Stomach smooth muscle (tissue), 2 donors: ENCODE results near the gene OGT.
"Not testable (repeated sequence)": the region's sequence is repeated elsewhere in the genome, so short reads cannot be mapped to it uniquely, and the experiment has no call there.

ENCODE experiments used
- H3K27ac ChIP-seq: one replicate; pipeline ENCODE4 v1.7.0; 2013; ENCODE audit warnings: mild to moderate bottlenecking, low read length, inconsistent platforms
- H3K27me3 ChIP-seq, 2 donors: one replicate each; pipeline ENCODE4 v1.7.0; 2013; ENCODE audit warnings: low read length in 2 of 2; ENCODE audit not compliant: insufficient read depth in 2 of 2, control insufficient read depth in 1 of 2
- H3K36me3 ChIP-seq, 2 donors: one replicate each; pipeline ENCODE4 v1.7.0; 2013; ENCODE audit warnings: low read length in 2 of 2; ENCODE audit not compliant: control insufficient read depth in 2 of 2, insufficient read depth in 2 of 2
- H3K4me1 ChIP-seq: one replicate; pipeline ENCODE4 v1.7.0; 2013; ENCODE audit warnings: low read length; ENCODE audit not compliant: control insufficient read depth, insufficient read depth
- H3K4me3 ChIP-seq, 2 donors: one replicate each; pipeline ENCODE4 v1.7.0; 2013; ENCODE audit warnings: low read length in 2 of 2
- H3K9ac ChIP-seq, 2 donors: one replicate each; pipeline ENCODE4 v1.7.0; 2013; ENCODE audit warnings: low read length in 2 of 2, mild to moderate bottlenecking in 1 of 2
- H3K9me3 ChIP-seq, 2 donors: one replicate each; pipeline ENCODE4 v1.7.0; 2013; ENCODE audit warnings: low read length in 2 of 2; ENCODE audit not compliant: control insufficient read depth in 2 of 2
- donor health status: healthy.
- donor health status: Pancreatic carcinoma.

Gene OGT

DNA sequence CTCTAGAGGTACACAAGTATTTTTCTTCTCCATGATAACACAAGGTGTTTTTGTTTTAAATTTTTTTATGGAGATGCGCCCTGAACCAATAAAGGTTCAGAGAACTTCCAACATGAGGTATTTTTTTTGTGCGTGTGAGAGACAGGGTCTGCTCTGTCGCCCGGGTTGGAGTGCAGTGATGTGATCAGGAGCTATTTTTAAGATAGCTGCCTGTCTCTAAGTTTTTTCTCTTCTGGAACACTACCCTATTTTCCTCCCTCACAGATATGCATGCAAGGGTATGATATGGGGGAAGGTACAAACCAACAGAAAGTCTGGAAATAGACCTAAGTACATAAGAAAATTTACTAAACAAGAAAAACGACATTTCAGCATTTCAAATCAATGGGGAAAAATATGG is 48.3 kb downstream of the OGT start:
- Histone ChIP-seq H3K4me1 (no peaks in the 10 kb centered on the region), H3K4me3 (no peak overlapping the region), H3K27ac (no peak overlapping the region), H3K9me3 (no peaks in the 10 kb centered on the region), H3K27me3 (peaks cover 0 to 2% of the 10 kb centered on the region in 2 donors), H3K9ac (no peak overlapping the region), H3K36me3 (peaks cover 4% of the 10 kb centered on the region in 2 donors)

DNA sequence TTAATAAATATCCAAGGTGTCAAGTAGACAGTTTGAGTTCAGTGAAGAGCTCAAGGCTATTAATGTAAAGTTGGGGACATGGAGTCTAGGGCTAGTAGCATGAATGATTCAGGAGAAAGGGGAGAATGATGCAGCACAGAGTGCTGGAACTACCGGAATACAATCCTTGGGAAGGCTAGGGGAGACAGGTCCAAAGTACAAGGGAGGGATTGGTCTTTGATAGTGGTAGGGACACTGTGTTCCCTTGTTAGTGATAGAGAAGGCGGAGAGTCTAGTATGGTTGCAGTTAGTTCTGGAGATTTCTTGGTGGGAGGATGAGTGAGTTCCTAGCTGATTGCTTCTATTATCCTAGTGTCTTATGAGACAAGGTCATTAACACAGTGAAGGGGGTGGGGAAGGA is 54.0 kb downstream of the OGT start:
- Histone ChIP-seq H3K27ac (no peak overlapping the region), H3K9me3 (no peaks in the 10 kb centered on the region), H3K9ac (no peak overlapping the region), H3K36me3 (no peaks in the 10 kb centered on the region), H3K27me3 (no peaks in the 10 kb centered on the region), H3K4me1 (no peaks in the 10 kb centered on the region), H3K4me3 (no peak overlapping the region)

DNA sequence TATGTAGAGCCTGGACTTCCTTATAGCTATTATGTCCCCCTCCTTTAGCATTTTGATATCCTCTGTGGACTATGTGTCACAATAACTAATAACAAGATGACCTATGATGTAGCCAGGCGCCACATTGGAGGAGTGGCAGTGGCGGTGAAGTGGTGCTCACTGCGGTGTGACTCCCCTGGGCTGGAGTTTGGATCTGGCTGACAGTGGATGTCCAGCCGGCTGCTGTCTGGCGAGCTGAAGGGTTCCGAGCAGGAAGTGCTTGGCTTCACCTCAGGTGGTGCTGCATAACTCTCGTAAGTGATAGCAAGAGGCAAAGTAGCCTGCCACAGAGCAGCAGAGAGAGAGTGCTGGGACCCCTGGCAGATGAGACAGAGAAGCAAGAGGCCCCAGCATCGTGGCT is 60.3 kb downstream of the OGT start:
- H3K36me3 ChIP-seq, H3K27ac ChIP-seq, H3K4me3 ChIP-seq, H3K9me3 ChIP-seq, H3K27me3 ChIP-seq, H3K4me1 ChIP-seq, H3K9ac ChIP-seq: not testable (repeated sequence)

DNA sequence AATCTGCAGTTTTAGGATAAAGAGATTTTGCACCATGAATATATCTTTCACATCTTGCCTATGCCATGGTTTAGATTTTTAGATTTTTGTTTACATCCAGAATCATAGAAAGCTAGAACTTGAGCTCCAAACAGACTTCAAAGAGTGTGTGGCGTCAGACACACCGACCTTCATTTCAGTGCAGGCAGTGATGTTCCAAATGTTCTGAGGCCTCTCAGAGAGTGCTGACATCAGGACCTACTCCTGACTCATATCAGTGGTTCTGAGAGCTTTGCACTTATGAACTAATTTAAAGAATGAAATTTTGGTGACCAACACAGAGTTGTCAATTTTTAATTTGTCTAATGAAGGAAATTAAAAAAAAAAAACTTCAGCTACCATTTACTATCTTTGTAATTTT is 67.1 kb downstream of the OGT start:
- Histone ChIP-seq H3K27me3 (peaks cover 0 to 1% of the 10 kb centered on the region in 2 donors), H3K36me3 (peaks cover 15 to 17% of the 10 kb centered on the region in 2 donors), H3K27ac (no peak overlapping the region), H3K4me1 (no peaks in the 10 kb centered on the region), H3K9ac (no peak overlapping the region), H3K9me3 (peaks cover 0 to 2% of the 10 kb centered on the region in 2 donors), H3K4me3 (no peak overlapping the region)

DNA sequence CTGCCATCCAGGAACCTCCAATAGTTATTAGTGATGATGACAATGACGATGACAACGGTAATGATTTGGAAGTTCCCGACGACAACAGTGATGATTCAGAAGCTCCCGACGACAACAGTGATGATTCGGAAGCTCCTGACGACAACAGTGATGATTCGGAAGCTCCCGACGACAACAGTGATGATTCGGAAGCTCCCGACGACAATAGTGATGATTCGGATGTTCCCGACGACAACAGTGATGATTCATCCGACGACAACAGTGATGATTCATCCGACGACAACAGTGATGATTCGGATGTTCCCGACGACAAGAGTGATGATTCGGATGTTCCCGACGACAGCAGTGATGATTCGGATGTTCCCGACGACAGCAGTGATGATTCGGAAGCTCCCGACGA is 70.7 kb downstream of the OGT start:
- Histone ChIP-seq H3K4me3 (no peak overlapping the region), H3K27ac (no peak overlapping the region), H3K9me3 (peaks cover 0 to 4% of the 10 kb centered on the region in 2 donors), H3K9ac (no peak overlapping the region), H3K36me3 (peaks cover 22 to 27% of the 10 kb centered on the region in 2 donors), H3K4me1 (no peaks in the 10 kb centered on the region), H3K27me3 (peaks cover 0 to 15% of the 10 kb centered on the region in 2 donors)

DNA sequence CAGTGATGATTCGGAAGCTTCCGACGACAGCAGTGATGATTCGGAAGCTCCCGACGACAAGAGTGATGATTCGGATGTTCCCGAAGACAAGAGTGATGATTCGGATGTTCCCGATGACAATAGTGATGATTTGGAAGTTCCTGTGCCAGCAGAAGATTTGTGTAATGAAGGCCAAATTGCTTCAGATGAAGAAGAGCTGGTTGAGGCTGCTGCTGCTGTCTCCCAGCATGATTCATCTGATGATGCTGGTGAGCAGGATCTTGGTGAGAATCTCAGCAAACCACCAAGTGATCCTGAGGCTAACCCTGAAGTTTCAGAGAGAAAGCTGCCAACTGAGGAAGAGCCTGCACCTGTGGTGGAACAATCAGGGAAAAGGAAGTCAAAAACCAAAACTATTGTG is 71.2 kb downstream of the OGT start:
- Histone ChIP-seq H3K9ac (no peak overlapping the region), H3K36me3 (peaks cover 25 to 32% of the 10 kb centered on the region in 2 donors), H3K27ac (no peak overlapping the region), H3K4me3 (no peak overlapping the region), H3K9me3 (peaks cover 0 to 4% of the 10 kb centered on the region in 2 donors), H3K27me3 (peaks cover 0 to 15% of the 10 kb centered on the region in 2 donors), H3K4me1 (no peaks in the 10 kb centered on the region)

DNA sequence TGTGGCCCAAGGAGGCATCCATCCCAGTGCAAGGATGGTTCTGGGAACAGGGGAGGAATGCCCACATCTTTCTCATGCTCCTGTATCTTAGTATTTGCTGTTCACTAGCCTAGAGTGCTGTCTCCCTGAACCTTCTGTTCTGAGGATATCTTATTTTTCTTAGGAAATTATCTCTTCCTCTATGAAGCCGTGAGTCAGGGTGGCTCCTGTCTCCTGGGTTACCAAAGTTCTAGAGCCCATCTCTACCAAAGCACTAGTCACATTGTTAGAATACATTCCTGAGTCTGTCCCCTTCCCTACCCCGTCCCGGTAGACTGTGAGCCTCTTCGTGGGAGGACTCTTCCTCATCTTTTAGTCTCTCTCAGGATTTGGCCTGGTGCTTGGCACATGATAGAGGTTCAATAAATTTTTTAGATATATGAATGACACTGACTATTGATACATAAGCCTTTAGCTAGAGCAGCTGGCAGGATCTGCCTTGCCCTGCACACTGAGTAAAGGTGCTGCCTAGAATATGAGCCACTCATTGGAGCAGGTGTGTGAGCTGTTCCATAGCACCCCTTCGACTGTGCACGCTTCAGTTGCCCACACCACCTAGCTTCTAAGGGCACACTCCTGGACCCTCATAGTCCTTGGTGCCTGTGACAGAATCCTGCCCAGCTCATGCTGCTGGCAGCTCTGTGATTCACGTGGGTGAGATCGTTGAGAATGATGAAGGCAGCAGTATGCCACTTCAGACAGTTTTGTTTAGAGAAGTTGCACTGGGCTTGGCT is 72.1 kb downstream of the OGT start:
- H3K4me1 ChIP-seq: no peaks in the 10 kb centered on the region
- H3K27me3 ChIP-seq: peaks cover 0 to 15% of the 10 kb centered on the region in 2 donors
- no peak overlapping the region for H3K27ac ChIP-seq
- H3K4me3 ChIP-seq: no peak overlapping the region
- peaks cover 0 to 4% of the 10 kb centered on the region in 2 donors for H3K9me3 ChIP-seq
- H3K9ac ChIP-seq: no peak overlapping the region
- H3K36me3 ChIP-seq: peaks cover 28 to 40% of the 10 kb centered on the region in 2 donors

DNA sequence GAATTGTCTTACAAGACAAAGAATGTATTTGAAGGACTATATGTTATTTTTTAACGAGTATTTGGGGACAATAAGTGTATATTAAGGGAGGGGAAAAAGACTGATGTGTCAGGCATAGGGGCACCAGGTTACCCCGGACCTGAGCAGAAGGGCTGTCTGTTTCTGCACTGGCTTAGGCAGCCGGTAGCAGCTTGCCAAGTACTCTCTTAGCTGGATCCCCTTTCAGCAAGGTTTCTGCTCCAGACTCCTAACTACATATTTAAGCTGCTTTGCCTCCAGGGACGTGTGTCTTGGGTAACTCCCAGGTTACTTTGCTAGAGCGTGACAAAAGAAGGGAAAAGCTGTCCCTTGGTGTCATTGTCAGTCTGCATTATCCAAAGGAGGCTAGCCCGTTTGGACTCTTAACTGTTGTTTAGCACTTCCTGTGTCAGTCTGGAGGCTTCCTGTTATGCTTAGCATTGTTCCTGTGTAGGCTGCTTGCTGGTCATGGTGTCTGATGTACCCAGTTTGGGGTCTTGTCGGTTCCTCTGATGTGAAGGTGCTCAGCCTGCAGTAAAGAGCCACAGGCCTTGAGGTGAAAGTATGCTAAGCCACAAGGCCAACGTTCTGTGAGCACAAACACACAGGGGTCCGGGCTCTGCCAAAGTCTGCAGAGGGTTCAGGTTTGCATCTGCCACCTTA is 73.8 kb downstream of the OGT start:
- no peak overlapping the region for H3K27ac ChIP-seq
- H3K36me3 ChIP-seq: peaks cover 35 to 44% of the 10 kb centered on the region in 2 donors
- no peak overlapping the region for H3K9ac ChIP-seq
- H3K4me1 ChIP-seq: no peaks in the 10 kb centered on the region
- H3K27me3 ChIP-seq: peaks cover 0 to 22% of the 10 kb centered on the region in 2 donors
- H3K4me3 ChIP-seq: no peak overlapping the region
- peaks cover 0 to 4% of the 10 kb centered on the region in 2 donors for H3K9me3 ChIP-seq

DNA sequence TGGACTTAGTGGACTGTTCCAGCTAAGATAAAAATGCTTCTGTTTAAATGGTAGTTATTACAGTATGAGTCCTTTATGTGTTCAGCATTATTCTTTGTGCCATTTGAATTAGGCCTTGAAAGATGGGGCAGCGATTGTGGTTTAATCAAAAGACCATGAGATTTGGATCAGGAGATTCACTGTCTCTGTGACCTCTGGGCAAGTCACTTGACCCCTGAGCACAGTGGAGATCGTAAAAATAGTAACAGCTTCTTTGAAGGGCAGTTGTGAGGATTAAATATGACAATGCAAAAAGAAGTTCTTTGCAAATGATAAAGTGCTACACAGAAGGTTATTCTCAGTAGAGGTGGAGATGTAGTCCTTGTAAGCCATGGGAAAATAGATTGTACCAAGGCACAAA is 74.6 kb downstream of the OGT start:
- H3K4me1 ChIP-seq: no peaks in the 10 kb centered on the region
- no peak overlapping the region for H3K4me3 ChIP-seq
- peaks cover 0 to 4% of the 10 kb centered on the region in 2 donors for H3K9me3 ChIP-seq
- peaks cover 0 to 22% of the 10 kb centered on the region in 2 donors for H3K27me3 ChIP-seq
- H3K36me3 ChIP-seq: peaks cover 38 to 46% of the 10 kb centered on the region in 2 donors
- no peak overlapping the region for H3K27ac ChIP-seq
- H3K9ac ChIP-seq: no peak overlapping the region

DNA sequence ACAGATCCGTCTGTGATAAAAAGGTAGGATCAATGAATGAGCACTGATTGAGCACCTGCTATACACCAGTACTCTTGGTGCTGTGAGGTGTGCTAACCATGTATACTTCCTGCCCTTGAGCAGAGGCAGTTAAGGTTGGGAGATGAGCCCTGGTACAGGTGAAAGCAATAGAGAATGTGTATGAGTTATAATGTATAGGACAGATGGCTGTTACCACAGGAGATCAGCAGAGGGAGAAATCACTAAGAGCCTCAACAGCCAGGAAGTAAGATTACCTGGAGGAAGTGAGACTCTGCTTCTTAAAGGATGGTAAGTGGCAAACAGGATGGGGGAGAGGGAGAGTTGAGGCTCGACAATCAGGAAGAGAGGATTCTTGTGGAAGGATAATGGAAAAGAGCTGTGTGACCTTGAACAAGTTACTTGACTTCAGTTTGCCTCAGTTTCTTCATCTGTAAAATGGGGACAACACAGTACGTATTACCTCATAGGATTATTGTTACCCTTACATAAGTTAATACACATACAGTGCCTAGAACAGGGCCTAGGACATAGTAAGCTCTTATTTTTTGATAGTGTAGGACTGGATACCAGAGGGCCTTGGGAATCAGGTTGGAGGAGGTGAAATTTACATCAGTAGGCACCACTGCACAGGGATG is 76.3 kb downstream of the OGT start:
- Histone ChIP-seq H3K27ac (no peak overlapping the region), H3K36me3 (peaks cover 38 to 43% of the 10 kb centered on the region in 2 donors), H3K9me3 (peaks cover 0 to 3% of the 10 kb centered on the region in 2 donors), H3K9ac (no peak overlapping the region), H3K27me3 (peaks cover 0 to 22% of the 10 kb centered on the region in 2 donors), H3K4me3 (no peak overlapping the region), H3K4me1 (no peaks in the 10 kb centered on the region)
